GM13976 (cell line): Measurements from ENCODE around the gene VWCE.
A peak's percentile ranks its signal among the peaks of the same experiment; 100 is the strongest.

ENCODE experiments used
- DNase-seq: peaks from one replicate; pipeline ENCODE4 v3.0.0; 2012; ENCODE audit warnings: low spot score
- in situ Hi-C: fragments of 300-500 bp; cut with MboI; formaldehyde crosslinking; loops from one replicate; pipeline ENCODE4 v1.12.0; 2022; ENCODE audit warnings: low sequenced_read_pairs, mixed read lengths, inconsistent platforms; ENCODE audit not compliant: unreplicated experiment
- TF ChIP-seq, protein P1 (sequence below): IDR thresholded peaks from 2 replicates; pipeline ENCODE4 v1.5.1; 2012; ENCODE audit warnings: borderline replicate concordance, mild to moderate bottlenecking; ENCODE audit not compliant: insufficient read depth; ENCODE audit errors: extremely low read depth, missing control alignments, control extremely low read depth

The VWCE gene

DNA sequence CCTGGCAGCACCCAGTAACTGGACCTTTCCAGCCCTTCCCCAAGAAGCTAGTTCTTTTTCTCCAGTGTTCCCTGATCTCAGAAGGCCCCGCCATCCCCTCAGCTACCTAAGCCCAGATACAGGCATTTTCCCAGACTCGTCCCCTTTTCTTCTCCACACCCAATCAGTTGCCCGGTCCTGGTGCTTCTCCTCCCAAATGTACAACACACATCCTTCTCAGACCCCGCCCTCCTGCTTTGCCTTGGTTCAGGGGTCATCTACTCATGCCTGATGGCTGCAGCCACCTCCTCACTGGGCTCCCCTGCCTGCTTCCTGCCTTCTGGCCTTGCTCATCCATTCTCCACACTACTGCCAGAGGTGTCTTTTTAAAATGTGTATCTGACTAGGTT, 44.4 kb upstream of the VWCE start:
- in situ Hi-C loops: loop anchor here (5.0 kb wide), 1 partner anchor 48 kb away; no protein-coding TSS in a partner anchor
- DNase-seq: no peak
- TF ChIP-seq, protein P1, sequence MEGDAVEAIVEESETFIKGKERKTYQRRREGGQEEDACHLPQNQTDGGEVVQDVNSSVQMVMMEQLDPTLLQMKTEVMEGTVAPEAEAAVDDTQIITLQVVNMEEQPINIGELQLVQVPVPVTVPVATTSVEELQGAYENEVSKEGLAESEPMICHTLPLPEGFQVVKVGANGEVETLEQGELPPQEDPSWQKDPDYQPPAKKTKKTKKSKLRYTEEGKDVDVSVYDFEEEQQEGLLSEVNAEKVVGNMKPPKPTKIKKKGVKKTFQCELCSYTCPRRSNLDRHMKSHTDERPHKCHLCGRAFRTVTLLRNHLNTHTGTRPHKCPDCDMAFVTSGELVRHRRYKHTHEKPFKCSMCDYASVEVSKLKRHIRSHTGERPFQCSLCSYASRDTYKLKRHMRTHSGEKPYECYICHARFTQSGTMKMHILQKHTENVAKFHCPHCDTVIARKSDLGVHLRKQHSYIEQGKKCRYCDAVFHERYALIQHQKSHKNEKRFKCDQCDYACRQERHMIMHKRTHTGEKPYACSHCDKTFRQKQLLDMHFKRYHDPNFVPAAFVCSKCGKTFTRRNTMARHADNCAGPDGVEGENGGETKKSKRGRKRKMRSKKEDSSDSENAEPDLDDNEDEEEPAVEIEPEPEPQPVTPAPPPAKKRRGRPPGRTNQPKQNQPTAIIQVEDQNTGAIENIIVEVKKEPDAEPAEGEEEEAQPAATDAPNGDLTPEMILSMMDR: no peak

GRCh38 chr11:61338783-61339489, 43.8 kb upstream of the VWCE start:
- TF ChIP-seq, protein P1: no peak
- in situ Hi-C loops: loop anchor here (5.0 kb wide), 1 partner anchor 48 kb away; no protein-coding TSS in a partner anchor
- no peak for DNase-seq

GRCh38 chr11:61337706-61338470, 42.8 kb upstream of the VWCE start:
- TF ChIP-seq, protein P1: no peak
- no peak for DNase-seq
- in situ Hi-C loops: loop anchor here (5.0 kb wide), 1 partner anchor 49 kb away; no protein-coding TSS in a partner anchor

DNA sequence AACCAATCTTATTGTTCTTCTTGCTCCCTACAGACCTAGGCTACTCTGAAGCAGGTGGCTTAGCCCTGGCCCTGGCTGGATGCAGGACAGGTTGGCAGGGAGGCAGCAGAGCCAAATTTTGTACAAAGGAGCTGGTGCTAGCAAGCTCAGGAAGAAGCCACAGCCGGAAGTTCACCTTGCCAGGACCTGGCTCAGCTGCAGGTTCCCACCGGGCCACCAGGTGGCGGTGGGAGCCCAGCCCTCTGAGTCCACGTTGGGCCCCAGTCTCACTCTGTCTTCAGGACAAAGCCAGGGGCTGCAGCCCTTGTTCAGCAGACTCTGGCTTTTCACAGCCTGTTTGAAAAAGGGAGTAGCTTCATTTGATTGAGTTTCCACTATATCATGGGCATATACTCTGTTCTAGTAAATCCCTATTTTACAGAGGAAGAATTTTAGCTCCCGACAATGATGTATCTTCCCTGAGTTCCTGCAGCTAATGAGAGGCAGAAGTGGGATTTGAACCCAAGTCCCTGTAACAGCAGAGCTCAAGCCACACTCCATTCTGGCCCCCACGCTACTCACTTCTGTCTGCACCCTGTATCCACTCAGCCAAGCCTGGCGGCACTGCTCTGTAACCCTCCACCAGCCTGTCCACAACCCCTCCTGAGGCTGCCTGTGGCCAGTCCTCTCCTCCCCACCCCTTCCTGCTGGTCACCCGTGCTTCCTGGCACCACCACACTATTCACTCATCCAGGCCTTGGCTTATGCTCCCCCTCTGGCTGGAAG, 41.2 kb upstream of the VWCE start:
- in situ Hi-C loops: loop anchor here (5.0 kb wide), 1 partner anchor 51 kb away; no protein-coding TSS in a partner anchor
- peak; percentile 93 for DNase-seq
- TF ChIP-seq, protein P1: peak; percentile 97

DNA sequence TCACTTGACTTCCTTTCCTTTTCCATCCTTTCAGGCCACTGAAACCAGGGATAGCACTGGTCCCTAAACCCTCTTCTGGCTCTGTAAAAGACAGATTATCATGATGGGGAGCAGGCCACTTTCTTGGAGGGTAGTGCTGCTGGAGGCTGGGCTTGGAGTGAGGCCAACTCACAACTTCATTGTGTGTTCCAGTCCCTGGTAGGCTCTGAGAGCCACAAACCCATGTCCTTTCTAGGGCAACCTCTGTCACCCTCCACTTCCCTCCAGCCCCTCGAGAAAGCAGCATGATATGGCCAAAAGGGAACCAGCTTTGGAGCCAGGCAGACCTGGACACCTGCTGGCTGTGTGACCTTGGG, 40.2 kb upstream of the VWCE start:
- DNase-seq: no peak
- TF ChIP-seq, protein P1: no peak
- in situ Hi-C loops: loop anchor here (5.0 kb wide), 1 partner anchor 52 kb away; no protein-coding TSS in a partner anchor
